GM21576 (cell line): ENCODE measurements around the gene TIGD3.

Experiments used
- ATAC-seq: cut with Tn5 transposase; IDR thresholded peaks from one replicate; pipeline ENCODE4 v1.9.1; 2021; ENCODE audit warnings: mild to moderate bottlenecking, moderate library complexity; ENCODE audit not compliant: unreplicated experiment

The TIGD3 gene

DNA sequence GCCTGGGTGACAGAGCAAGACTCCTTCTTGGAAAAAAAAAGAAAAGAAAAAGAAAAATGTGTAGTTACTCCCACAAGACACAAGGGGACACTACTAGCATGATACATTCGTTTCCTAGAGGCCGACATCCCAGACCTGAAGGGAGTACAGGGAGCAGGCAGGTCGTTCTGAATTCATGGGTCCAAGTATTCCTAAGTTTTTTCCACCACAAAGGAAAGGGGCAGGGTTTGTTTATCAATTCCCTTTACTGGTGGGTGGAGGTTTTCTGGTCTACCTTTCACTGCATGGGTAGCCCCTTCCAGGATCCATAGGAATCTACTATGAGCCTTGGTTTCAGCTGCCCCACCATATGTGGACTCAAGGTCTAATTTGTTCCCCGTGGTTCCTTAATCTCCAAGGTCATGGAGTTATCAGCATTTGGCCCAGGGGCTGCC, 11.8 kb downstream of the TIGD3 start:
- ATAC-seq, result no peak

- ATAC-seq, result no peak
These were observed 16.1 kb downstream of the TIGD3 start for GRCh38 chr11:65370659-65371049.

- no peak for ATAC-seq
These were observed 19.5 kb downstream of the TIGD3 start for GRCh38 chr11:65373839-65374580.

DNA sequence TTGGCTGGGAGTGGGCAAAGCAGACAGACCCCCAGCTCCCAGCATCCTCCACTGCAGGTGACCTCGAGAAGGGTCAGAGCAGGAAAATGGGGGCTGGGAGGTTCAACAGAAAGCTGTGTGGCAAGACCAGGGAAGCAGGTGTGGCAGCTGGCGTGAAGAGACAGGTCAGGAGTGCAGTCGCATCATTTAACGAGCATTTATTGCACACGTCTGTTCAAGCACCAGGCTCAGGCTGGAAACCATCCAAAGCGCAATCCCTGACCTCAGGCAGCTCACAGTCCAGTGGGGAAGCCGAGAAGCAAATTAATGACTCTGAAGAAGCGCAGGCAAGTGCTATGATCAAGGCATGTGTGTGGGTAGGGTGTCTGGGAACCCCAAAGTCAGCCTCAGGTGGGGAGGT, 20.5 kb downstream of the TIGD3 start:
- no peak for ATAC-seq

- ATAC-seq, result no peak
These were observed 21.7 kb downstream of the TIGD3 start for GRCh38 chr11:65376138-65376713.

DNA sequence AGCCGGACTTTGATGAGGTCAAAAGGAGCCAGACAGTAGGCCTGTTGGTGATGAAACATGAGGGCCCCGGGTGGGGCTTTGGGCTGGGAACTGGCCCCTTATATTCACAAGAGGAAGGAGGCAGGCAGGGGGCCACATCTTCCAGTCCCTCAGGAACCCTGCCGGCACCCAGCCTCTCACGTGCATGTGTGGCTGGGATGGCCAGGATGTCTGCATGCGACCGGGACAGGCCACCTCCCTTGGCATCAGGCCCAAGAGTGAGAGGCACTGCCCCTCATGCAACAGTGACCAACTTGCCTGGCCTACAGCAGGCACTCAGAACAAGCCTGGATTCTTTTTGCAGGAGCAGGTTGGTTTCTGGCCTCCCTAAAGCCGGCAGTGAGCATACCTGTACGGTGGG, 22.5 kb downstream of the TIGD3 start:
- no peak for ATAC-seq

GRCh38 chr11:65377777-65378176, 23.2 kb downstream of the TIGD3 start:
- no peak for ATAC-seq

DNA sequence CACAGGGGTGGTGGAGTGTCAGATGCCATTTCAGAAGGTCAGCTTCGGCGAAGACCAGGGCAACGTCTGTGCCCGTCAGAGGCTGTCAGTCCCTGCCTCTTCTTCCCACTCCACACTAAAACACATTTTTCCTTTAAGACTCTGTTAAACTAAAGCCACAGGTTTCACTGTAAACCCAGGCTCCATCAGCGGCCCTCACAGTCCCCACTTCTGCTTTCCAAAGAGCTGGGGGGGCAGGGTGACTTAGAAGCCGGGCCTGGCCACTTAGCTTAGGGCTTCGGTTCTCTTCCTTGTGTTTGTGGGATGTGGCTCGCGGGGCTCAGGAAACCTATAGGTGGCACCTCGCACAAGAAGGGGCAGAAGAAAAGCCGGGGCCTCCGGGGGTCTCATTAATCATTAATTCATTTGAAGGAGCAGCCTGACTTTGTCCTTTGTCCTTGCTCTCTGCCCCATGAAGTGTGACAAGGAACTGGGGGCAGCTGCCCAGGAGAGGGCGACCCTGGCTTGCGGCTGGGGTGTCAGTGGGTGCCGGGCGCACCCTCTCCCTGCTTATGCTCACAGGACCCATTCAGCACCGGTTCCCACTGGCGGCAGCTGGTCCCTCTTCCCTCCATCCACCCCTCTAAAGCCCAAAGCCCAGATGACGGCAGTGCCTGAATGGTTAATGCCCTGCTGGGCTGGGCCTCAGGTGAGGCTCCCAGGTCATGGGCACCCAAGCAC, 23.8 kb downstream of the TIGD3 start:
- no peak for ATAC-seq

GRCh38 chr11:65378928-65379638, 24.5 kb downstream of the TIGD3 start:
- no peak for ATAC-seq

GRCh38 chr11:65379698-65380459, 25.3 kb downstream of the TIGD3 start:
- ATAC-seq, result no peak

DNA sequence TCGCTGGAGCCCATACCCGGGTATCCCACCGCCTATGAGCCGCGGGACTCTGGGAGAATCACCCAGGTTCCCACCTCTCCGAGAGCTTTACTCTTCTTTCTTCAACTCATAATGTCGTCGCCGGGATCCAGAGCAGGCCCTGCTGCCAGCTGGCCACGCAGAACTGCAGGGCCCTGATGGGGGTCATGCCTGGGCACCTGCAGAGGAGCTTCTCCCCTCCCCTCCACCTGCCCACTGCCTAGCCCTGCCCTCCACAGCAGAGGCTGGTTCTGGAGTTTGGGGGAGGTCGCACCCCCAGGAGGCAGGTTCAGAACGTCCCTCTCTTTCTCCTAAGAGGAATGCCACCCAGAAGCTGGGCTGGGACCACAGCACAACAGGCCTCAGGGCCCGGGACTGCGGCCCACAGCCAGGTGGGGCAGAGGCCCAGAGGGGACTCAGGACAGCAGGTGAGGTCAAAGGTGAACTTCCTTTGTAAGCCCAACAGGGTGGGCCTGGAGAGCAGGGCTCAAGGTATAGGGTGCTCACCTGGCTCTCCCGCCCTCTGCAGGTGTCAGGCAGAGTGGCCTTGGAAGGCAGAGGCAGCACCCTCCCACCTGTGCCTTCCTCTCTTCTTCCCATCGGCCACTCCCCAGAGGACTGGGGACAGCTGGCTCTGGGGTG, 26.0 kb downstream of the TIGD3 start:
- no peak for ATAC-seq

GRCh38 chr11:65381716-65382032, 27.1 kb downstream of the TIGD3 start:
- ATAC-seq, result peak; percentile 11

GRCh38 chr11:65382033-65382803, 27.7 kb downstream of the TIGD3 start, which contains the start of gene SLC25A45:
SLC25A45 (minus strand) TSS chr11:65382646; CDS start chr11:65381951, 695 bp downstream.
- peak; percentile 53 for ATAC-seq

- no peak for ATAC-seq
These were observed 28.3 kb downstream of the TIGD3 start for GRCh38 chr11:65382804-65383368.

- ATAC-seq, result no peak
These were observed 29.2 kb downstream of the TIGD3 start for GRCh38 chr11:65383778-65384177.

GRCh38 chr11:65384301-65384889, 29.8 kb downstream of the TIGD3 start:
- ATAC-seq, result no peak

- ATAC-seq, result no peak
These were observed 32.0 kb downstream of the TIGD3 start, which contains the start of gene FRMD8 for GRCh38 chr11:65386307-65387140. FRMD8 (plus strand) TSS chr11:65386637; CDS start chr11:65387037, 400 bp downstream.

GRCh38 chr11:65388731-65389130, 34.2 kb downstream of the TIGD3 start:
- no peak for ATAC-seq
